ENCODE results near the gene ST3GAL6. TPM values are rescaled to one million over a fixed set of nuclear protein-coding genes. Genes with fewer than 3 reads are reported as not detected.

Gene ST3GAL6
- 2.3 TPM for polyA plus RNA-seq (2013, experiment 1 of 2; ENCODE audit: insufficient read length)
- 2.4 TPM for polyA plus RNA-seq (2013, experiment 2 of 2; ENCODE audit: insufficient read length)

DNA sequence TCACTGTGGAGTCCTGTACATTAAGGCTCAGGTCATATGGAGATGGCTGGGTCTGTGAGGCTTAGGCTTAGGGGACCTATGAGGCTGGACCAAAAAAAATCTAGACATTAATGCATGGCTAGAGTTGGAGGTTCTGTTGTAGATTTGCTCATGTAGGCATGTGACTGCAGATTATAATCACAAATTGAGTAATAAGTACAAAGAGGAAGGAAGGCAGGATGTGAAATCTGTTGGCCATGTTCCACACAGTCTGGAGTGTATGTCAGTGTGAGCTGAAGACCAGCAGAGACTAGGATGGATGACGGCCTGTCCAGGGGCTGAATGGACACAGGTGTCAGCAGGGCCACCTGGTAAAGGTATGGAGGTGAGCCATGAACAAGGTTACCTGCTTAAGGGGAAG lies at the start of gene ST3GAL6:
Gene ST3GAL6, plus strand, starts transcription at position 265 of the 400 bp plus-strand sequence. CDS start 5,101 bp downstream, outside the sequence.
- DNase-seq = peak; percentile 28

DNA sequence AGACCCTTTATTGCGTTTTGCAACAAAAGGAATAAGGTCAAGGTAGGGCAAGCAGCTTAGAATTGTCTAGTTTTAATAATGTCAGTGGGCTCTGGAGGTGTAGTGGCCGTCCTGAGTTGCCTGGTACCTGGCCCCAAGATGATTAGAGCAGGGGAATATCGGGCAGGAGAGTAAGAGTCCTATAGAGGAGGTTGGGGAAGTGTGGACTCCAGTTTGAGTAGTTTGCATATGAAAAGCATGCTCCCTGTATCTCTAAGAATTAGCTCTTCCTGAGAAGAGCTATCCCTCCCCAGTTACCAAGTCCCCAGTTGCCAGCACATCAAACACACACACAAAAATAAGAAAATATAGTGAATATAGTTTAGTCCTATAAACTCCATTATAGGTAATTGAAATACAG lies 49.2 kb upstream of the ST3GAL6 start:
- DNase-seq = no peak

DNA sequence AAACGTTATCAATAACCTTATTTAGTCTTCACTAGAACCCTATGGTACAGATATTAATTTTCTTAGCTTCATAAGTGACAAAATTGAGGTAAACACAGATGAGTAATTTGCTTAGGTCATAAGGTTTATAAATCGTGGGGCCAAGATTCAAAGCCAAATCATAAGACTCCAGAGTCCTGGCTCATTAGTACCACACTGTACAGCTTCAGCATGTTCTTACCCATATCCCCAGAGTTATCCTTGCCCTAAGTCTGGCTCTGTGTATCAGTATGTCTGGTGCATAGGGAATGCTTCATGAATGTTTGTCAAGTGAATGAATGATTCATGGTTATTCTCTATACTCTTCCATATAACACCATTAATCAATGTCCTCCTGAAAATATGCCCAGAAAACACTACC lies 45.6 kb upstream of the ST3GAL6 start:
- DNase-seq = no peak

GRCh38 chr3:98718730-98719129 lies 44.4 kb upstream of the ST3GAL6 start:
- DNase-seq = no peak

DNA sequence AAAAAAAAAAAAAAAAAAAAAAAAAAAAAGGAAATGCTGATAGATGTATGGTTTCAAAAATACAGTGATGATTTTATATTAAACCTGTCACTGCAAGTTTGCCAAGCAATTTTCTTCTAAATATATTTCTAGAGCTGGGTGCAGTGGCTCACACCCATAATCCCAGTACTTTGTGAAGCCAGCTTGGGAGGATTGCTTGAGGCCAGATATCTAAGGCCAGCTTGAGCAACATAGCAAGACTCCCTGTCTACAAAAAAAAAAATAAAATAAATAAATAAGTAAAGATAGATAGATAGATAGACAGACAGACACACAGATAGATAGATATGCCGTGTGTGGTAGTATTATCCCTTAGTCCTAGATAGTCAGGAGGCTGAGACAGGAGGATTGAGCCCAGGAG lies 41.4 kb upstream of the ST3GAL6 start:
- no peak for DNase-seq

DNA sequence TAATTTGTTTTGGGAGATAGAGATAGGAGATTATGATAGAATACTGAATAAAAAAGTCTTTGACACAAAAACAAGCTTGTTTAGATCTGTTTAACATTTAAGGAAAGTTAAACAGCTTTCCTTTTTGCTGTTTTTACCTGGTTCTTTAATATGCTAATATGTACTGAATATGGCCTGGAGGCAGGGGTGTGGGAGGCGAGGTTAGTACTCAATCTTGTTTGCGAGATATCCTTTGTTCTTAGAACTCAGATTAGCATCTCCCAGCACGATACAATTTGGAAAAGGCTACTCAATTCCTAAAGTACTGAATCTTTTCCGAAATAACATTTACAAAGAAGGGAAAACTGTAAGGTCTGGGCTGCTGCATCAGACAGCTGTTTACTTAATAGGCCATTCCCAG lies 40.8 kb upstream of the ST3GAL6 start:
- DNase-seq = no peak

DNA sequence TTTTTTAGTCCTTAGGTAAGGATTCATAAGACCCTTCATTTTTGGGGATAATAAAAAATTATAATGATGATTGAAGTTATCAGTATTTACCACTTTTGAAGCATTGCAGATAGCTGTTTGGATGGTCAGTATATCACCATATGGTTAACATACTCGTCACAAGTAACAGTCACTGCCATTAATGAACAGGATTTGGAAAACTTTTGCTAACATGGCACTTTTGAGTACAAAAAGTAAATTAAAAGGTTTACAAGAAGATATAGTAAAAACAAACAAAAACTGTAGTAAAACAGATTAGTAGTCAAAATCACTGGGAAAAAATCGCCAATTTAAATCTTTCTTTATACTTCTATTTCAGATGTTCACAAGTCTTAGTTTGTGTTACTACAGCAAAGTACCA lies 37.8 kb upstream of the ST3GAL6 start:
- DNase-seq = no peak

- peak; percentile 84 for DNase-seq
Measured at GRCh38 chr3:98726084-98726483, 37.1 kb upstream of the ST3GAL6 start.

- DNase-seq = no peak
Measured at GRCh38 chr3:98727638-98728037, 35.5 kb upstream of the ST3GAL6 start.

DNA sequence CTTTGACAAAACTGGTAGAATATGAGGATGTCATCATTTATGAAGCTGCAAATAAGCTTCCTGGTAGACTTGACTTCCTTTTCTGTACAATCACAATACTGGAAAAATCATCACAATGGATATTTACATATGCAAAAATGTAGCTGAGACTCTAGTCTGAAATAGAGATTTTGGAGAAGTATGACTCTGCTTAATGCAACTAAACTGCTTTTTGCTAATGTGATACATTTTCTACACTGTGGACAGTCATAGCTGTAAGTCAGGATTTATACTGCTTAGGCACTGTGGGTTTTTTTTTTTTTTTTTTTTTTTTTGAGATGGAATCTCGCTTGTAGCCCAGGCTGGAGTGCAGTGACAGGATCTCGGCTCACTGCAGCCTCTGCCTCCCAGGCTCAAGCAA lies 34.5 kb upstream of the ST3GAL6 start:
- no peak for DNase-seq

DNA sequence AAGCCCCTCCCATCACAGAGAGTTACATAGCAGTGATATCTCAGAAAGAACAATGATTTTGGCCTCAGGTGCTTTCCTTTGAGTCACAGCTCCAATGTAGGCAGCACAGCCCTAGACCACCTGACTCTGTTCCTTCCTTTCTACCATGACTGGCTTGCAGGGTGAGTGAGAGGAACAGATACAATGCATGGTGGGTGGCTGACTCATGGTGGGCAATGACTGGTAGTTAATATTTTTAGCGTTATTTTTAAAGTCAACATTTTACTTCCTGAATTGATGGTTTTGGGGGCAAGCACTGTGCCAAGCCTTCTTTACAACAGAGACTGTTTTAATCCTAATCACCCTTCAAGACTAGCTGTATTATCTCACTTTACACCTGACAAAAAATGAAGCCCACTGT lies 32.8 kb upstream of the ST3GAL6 start:
- DNase-seq = no peak

DNA sequence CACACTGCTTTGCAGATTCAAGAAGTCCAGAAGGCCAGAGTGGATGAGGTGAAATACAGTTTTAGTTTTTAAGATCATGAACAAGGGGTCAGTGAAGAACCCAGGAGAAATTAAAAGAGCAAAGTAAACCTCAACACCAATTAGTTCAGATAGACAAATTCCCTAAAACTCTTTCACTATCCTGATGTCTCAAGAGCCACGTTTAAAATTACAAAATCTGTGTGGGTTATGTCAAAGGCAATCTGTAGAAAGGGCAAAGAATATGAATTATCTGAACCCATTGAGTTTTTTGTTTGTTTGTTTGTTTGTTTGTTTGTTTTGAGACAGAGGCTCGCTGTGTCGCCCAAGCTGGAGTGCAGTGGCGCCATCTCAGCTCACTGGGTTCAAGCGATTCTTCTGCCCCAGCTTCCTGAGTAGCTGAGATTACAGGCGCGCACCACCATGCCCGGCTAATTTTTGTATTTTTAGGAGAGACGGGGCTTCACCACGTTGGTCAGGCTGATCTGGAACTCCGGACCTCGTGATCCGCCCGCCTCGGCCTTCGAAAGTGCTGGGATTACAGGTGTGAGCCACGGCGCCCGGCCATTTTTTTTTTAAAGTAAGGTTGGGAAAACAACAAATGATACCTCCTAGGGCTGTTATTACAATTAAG lies 32.1 kb upstream of the ST3GAL6 start:
- DNase-seq = no peak

GRCh38 chr3:98731720-98732285 lies 31.3 kb upstream of the ST3GAL6 start:
- no peak for DNase-seq

- peak; percentile 18 for DNase-seq
Measured at GRCh38 chr3:98732286-98733052, 30.7 kb upstream of the ST3GAL6 start.

- DNase-seq = no peak
Measured at GRCh38 chr3:98733053-98733811, 29.9 kb upstream of the ST3GAL6 start.

DNA sequence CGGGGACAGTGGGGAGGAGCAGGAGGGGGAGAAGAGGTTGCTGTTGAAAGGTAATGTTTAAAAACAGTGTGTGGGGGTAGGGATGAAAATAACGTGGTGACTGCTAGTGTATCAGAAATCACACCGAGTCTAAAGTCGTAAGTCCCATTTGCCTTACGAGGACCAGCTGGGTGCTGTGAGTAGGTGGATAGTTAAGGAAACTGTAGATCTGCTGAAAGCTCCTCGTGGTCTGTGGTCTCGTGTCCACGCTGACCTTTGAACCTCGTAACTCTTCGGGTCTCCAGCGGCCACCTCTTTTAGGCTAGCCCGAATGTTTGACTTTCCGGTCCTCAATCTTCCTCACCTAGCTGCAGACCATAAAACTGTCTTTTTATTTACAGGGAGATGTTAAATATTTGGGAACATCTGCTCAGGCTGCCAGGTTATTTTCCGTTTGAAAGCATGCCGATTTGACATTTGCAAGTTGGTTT lies 29.3 kb upstream of the ST3GAL6 start:
- no peak for DNase-seq

GRCh38 chr3:98734306-98734705 lies 28.8 kb upstream of the ST3GAL6 start:
- DNase-seq = no peak

GRCh38 chr3:98734735-98735134 lies 28.4 kb upstream of the ST3GAL6 start:
- peak; percentile 43 for DNase-seq

DNA sequence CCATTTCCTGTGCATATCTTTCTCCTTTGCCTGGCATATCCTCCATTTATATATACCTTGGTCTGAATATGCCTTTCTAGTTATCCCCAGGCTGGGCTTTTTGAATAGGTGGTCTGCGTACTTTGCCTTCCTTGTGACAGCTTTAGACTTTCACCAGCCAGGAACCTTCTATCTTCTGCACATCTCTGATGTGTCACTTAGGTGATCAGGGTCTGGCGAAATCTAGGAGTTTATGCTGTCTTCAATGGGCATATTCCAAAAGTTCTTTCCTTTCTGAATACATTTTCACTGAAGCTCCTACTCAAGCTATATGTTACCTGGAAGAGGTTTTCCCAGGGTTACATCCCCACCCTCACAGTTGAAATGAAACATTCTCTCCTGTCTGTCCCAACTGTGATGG lies 27.8 kb upstream of the ST3GAL6 start:
- no peak for DNase-seq

- no peak for DNase-seq
Measured at GRCh38 chr3:98735761-98736269, 27.3 kb upstream of the ST3GAL6 start.

DNA sequence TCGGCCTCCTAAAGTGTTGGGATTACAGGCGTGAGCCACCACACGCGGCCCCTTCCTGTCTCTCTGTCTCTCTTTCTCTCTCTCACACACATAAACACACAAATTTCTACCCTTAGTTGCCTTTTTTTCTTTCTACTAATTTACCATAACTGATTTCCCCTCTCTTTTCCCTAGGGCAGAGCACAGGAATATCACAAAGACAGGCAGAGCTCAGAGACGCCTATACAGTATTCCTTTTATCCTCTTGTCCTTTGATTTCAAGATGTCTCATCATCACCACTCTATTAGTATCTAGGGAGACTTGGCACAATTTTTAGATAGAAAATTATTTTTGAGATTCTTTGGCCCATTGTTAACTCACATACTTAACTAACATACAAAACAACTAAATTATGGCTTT lies 25.8 kb upstream of the ST3GAL6 start:
- no peak for DNase-seq

GRCh38 chr3:98739266-98739665 lies 23.9 kb upstream of the ST3GAL6 start:
- no peak for DNase-seq

GRCh38 chr3:98740324-98740723 lies 22.8 kb upstream of the ST3GAL6 start:
- DNase-seq = no peak

Data from fibroblast of skin of abdomen (primary cell).